GM12801 (cell line): ENCODE measurements around the gene MYOCD.

ENCODE experiments used
- TF ChIP-seq, protein P1 (sequence below): IDR thresholded peaks from one replicate; pipeline ENCODE4 v1.5.1; 2011; ENCODE audit warnings: control low read depth; ENCODE audit not compliant: insufficient read length; ENCODE audit errors: extremely low read depth

MYOCD gene, protein sequence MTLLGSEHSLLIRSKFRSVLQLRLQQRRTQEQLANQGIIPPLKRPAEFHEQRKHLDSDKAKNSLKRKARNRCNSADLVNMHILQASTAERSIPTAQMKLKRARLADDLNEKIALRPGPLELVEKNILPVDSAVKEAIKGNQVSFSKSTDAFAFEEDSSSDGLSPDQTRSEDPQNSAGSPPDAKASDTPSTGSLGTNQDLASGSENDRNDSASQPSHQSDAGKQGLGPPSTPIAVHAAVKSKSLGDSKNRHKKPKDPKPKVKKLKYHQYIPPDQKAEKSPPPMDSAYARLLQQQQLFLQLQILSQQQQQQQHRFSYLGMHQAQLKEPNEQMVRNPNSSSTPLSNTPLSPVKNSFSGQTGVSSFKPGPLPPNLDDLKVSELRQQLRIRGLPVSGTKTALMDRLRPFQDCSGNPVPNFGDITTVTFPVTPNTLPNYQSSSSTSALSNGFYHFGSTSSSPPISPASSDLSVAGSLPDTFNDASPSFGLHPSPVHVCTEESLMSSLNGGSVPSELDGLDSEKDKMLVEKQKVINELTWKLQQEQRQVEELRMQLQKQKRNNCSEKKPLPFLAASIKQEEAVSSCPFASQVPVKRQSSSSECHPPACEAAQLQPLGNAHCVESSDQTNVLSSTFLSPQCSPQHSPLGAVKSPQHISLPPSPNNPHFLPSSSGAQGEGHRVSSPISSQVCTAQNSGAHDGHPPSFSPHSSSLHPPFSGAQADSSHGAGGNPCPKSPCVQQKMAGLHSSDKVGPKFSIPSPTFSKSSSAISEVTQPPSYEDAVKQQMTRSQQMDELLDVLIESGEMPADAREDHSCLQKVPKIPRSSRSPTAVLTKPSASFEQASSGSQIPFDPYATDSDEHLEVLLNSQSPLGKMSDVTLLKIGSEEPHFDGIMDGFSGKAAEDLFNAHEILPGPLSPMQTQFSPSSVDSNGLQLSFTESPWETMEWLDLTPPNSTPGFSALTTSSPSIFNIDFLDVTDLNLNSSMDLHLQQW

DNA sequence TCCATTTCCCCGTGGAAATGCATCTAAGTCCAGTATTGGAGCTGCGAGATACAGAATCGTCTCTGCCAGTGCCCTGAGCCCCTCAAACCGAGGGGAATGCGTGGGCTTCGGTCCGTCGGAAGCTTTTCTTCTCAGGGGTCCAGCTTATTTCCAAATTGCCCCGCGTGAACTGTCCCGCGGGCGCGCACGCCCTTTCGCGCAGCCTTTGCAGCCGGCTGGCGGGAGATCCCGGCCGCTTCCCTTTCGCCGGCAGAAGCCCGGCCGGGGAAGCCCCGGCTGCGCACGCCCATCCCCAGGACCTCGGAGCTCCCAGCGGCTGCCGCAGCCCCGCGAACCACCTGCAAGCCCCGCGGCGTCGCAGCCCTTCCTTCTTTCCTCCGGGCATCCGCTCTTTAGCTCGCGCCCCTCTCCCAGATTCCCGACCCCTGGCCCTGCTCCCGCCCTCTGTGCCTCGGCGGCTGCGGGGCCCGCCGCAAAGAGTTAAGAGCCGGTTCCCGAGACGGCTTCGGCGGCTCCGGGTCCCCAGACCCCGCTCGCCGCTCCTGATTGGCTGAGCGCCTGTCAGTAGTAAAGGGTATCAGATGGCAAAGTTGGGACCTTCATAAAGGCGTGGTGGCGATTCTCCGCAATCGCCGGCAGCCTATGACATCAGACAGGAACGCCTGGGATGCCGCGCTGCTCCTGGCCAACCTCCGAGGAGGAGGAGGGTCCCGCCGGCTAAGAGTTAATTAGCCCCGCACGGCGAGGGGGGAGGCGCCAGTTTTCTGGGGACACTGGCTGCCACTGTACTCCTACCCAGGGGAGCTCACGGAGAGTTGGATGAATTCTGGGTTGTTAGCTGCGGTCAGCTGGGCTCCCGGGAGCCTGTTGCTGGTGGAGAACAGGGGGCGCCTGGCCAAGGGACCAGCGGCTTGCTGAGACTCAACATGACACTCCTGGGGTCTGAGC, at the start of gene MYOCD:
Gene MYOCD (plus strand): TSS at position 628 of the 948 bp plus-strand sequence. CDS start 299 bp downstream, at position 927.
- TF ChIP-seq, protein P1, sequence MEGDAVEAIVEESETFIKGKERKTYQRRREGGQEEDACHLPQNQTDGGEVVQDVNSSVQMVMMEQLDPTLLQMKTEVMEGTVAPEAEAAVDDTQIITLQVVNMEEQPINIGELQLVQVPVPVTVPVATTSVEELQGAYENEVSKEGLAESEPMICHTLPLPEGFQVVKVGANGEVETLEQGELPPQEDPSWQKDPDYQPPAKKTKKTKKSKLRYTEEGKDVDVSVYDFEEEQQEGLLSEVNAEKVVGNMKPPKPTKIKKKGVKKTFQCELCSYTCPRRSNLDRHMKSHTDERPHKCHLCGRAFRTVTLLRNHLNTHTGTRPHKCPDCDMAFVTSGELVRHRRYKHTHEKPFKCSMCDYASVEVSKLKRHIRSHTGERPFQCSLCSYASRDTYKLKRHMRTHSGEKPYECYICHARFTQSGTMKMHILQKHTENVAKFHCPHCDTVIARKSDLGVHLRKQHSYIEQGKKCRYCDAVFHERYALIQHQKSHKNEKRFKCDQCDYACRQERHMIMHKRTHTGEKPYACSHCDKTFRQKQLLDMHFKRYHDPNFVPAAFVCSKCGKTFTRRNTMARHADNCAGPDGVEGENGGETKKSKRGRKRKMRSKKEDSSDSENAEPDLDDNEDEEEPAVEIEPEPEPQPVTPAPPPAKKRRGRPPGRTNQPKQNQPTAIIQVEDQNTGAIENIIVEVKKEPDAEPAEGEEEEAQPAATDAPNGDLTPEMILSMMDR = no peak

DNA sequence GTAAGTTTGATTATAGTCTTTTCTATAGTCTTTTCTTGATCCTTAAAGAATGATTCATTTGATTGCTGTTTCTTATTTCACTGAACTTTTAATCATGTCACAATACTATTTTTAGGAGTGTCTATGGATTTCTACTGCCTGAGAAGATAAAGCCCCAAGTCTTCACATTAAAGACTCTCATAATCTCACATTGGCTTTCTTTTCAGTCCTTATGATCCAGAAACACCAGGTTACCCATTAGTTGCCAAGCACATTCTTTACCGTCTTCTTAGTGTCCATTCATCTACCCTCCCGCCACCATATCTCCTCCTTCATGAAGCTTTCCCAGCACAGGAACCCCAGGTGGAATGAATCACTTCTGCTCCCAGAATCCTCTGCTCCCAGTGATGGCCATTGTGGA, 49.5 kb upstream of the MYOCD start:
- TF ChIP-seq, protein P1 = no peak

DNA sequence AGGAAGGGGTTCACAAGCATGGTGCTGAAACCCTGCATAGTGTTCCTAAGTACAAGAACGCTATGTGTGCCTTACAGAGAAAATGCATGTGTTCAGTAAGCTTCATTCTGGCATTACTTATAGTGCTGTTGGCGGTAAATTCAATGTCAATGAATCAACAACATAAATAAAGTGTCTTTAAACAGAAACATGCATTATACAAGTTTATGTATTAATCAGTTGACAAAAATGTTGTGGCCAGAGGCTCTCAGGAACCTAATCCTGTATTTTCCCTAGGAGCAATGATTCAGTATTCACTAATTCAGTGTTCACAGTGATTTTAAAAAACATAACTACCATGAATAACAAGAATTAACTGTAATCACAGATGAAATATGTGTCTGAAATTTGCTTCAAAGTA, 47.1 kb upstream of the MYOCD start:
- TF ChIP-seq, protein P1 = no peak

DNA sequence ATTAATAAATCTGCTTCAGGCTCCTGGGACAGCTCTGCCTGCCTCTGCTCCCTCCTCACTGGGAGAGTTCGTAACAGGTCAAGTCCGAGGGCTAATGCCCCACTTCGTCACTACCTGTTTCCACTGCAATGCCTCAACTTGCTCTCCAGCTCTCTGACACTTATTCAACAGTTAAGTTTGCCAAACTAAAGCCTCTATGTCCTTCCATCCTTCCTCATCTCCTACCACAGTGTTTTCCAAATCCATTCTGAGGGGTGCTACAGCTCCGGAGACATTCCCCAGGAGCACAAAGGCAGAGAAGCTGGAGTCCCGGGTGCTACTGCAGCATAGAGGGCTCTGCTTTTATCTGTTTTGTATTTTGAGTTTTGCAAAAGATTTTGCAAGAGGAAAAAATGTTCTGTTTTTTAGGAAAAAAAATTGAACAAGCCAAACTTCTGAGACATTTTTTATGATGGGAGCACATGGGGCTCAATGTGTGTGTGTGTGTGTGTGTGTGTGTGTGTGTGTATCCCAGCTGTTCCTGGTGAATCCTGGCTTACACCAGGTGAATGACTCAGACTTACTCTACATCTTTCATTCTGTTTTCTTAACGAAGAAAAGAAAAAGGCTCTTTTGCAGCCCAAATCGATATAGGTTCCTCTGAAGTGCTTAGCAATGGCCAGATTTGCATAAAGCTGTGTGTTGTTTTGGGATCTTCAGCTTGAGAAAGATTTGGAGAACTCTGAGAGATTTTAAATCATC, 46.1 kb upstream of the MYOCD start:
- TF ChIP-seq, protein P1 = no peak

DNA sequence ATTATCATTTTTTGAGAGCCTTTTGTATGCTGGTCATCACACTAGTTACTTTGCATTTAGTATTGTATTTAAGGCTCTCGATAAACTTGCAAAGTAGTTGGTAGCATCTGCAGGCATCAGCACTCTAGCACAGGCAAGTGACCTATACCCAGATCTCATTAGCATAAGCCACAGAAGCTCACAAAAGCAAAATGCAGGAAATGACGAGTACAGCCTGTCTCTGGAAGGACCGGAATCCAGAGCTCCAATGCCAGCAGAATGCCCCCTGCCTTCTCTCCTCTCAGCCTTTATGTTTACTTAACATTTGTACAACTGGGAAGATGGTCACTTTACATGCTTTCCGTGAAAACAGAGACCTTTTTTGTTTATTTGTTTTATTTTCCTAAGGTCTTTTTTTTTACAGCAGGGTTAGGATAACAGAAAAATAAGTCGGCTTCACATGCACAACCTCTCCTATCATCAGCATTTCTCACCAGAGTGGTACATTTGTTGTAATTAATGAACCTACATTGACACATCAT, 45.4 kb upstream of the MYOCD start:
- TF ChIP-seq, protein P1 = no peak

DNA sequence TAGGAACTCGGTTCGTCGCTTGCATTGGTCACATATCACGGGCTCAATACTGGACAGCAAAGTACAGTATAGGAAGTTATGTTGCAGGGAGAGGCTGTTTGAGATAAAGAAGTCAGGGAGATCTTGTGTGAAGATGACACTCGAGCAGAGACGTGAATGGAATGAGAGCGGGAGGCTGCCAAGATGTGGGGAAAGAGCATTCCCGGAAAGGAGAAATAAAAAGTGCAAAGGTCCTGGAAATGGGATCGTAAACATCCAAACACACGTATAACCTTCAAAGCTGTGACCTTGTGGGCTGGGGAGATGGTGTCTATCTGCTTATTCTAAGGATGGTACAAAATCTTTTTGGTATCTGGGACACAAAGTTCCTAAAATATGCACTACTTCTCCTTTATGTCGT, 43.0 kb upstream of the MYOCD start:
- TF ChIP-seq, protein P1 = no peak
